Stimulated activated naive CD4-positive, alpha-beta T cell (primary cell): ENCODE measurements around the gene SHOX.
"Not testable (repeated sequence)": the region's sequence is repeated elsewhere in the genome, so short reads cannot be mapped to it uniquely, and the experiment has no call there.

Experiments
- DNase-seq, 6 experiments: peaks; one replicate each; lab custom pipeline; 2025; lab: John Stamatoyannopoulos, UW

Gene SHOX

GRCh38 chrX:637660-638481 lies 7.3 kb downstream of the SHOX start:
- no peak for DNase-seq

- no peak for DNase-seq
Observed at GRCh38 chrX:638482-639131, 8.0 kb downstream of the SHOX start.

DNA sequence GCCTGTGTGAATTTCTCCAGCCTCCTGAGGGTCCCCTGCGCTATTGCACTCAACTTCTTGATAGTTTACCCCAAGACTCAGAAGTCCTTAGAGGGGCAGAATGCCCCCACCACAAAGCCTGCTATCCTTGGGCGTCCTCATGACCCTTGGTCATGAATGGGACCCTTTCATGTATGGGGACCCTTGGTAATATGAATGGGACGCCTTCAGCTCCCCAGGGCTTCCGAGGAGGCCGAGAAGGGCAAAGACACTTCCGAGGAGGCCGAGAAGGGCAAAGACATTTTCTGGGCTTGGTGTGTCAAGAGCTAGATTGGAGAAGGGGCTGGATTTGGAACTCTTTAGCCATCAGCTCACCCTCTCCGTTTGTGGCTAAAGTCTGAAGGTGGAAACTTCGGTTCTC lies 8.6 kb downstream of the SHOX start:
- DNase-seq, result no peak

DNA sequence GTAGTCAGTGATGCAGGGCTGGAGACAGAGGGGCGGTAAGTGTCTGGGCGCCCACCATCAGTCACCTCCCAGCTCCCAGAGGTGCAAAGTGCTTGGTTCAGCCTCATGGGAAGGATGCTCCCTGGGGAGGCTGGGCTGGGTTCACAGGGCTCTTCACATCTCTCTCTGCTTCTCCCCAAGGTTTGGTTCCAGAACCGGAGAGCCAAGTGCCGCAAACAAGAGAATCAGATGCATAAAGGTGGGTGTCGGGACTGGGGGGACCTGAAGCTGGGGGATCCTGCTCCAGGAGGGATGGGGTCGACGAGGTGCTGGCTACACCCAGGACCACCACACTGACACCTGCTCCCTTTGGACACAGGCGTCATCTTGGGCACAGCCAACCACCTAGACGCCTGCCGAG lies 10.1 kb downstream of the SHOX start:
- no peak for DNase-seq

- no peak for DNase-seq
Observed at GRCh38 chrX:641671-642435, 11.3 kb downstream of the SHOX start.

DNA sequence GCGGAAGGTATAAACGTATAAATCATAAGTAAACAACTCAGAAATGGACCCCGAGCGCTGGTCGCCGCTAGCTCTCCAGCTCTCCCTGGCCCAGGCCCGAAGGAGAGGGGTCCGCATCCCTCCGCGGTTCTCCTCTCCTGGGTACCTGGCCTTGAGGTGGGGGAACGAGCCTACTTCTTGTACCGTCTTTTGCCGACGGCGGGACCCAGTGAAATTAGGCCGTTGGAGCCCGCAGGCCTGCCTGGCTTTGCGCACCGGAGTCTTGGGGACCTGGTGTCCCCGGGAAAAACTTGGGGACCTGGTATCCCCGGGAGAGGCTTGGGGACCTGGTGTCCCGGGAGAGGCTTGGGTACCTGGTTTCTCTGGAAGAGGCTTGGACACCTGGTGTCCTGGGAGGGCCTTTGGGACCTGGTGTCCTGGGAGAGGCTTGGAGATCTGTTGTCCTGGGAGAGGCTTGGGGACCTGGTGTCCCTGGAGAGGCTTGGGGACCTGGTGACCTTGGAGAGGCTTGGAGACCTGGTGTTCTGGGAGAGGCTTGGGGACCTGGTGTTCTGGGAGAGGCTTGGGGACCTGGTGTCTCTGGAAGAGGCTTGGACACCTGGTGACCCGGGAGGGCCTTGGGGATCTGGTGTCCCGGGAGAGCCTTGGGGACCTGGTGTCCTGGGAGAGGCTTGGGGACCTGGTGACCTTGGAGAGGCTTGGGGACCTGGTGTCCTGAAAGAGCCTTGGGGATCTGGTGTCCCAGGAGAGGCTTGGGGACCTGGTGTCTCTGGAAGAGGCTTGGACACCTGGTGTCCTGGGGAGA lies 12.0 kb downstream of the SHOX start:
- no peak for DNase-seq

DNA sequence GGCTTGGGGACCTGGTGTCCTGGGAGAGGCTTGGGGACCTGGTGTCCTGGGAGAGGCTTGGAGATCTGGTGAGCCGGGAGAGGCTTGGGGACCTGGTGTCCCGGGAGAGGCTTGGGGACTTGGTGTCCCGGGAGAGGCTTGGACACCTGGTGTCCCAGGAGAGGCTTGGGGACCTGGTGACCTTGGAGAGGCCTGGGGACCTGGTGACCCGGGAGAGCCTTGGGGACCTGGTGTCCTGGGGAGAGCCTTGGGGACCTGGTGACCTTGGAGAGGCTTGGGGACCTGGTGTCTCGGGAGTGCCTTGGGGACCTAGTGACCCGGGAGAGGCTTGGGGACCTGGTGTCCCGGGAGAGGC lies 12.6 kb downstream of the SHOX start:
- DNase-seq, result no peak

- no peak for DNase-seq
Observed at GRCh38 chrX:643911-644303, 13.3 kb downstream of the SHOX start.

DNA sequence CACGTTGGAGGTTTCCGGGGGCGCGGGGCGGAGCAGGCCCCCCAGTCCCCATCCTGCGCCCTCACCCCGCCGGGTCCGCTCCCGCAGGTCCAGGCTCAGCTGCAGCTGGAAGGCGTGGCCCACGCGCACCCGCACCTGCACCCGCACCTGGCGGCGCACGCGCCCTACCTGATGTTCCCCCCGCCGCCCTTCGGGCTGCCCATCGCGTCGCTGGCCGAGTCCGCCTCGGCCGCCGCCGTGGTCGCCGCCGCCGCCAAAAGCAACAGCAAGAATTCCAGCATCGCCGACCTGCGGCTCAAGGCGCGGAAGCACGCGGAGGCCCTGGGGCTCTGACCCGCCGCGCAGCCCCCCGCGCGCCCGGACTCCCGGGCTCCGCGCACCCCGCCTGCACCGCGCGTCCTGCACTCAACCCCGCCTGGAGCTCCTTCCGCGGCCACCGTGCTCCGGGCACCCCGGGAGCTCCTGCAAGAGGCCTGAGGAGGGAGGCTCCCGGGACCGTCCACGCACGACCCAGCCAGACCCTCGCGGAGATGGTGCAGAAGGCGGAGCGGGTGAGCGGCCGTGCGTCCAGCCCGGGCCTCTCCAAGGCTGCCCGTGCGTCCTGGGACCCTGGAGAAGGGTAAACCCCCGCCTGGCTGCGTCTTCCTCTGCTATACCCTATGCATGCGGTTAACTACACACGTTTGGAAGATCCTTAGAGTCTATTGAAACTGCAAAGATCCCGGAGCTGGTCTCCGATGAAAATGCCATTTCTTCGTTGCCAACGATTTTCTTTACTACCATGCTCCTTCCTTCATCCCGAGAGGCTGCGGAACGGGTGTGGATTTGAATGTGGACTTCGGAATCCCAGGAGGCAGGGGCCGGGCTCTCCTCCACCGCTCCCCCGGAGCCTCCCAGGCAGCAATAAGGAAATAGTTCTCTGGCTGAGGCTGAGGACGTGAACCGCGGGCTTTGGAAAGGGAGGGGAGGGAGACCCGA lies 14.0 kb downstream of the SHOX start:
- DNase-seq, result no peak

DNA sequence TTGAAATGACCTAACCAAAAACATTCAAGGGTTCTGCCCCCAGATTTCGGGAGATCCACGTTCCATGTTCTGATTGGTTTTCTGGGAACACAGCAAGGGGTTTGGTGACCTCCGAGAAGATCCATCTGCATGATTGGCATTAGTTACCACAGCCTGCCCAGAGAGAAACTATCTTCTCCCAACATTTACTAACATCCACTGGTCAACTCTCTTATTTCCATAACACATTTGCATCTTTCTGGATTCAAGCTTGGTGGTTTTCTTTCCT lies 15.6 kb downstream of the SHOX start:
- DNase-seq, result no peak

GRCh38 chrX:646796-647195 lies 16.2 kb downstream of the SHOX start:
- DNase-seq, result no peak

DNA sequence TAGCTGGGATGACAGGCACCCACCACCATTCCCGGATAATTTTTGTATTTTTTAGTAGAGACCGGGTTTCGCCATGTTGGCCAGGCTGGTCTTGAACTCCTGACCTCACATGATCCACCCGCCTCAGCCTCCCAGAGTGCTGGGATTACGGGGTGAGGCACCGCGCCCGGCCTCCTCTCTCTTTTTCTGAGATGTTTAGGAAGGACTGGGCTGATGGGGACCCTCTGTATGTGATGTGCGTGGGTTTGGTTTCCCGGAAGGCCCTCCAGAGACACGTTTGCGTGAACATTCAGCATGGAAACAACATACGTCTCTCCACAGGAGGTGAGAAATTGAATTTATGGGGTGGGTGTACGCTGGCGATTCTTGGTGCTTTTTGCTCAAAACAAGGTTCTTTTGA lies 18.6 kb downstream of the SHOX start:
- no peak for DNase-seq

DNA sequence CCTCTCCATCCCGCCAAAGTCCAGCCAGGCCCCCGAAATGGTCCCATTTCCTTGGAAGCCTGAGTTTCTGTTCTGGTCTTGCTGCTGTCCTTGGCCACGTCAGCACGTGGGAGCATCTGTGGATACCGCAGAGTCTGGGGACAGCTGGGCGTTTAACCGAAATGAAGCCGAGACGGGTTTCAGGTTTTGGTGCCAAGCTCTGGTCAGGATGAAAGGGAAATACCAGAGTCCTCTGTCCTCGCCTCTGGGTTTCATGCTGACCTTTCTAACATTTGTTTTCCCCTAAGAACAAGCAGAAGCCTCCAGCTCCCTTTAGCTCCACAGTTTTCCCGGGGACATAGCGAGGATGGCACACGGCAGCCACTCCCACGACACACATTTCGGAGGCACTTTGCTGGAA lies 19.7 kb downstream of the SHOX start:
- DNase-seq, result no peak

DNA sequence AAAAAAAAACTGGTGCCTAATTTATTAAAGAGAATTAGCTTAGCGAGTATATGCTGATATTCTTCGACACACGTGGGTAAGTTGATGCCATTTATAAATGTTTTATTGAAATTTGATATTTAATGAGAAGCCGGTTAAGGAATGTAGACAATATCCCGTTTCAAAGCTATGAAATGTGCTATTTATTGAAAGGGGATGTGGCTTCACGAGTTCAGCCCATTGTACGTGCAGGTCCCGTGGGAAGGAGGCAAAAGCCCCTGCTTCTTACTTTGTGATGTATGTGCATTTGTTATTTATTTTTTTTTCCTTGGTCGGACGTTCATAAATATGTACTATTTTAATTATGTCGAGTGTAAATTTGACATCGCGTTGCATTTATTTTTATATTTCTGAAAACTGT lies 20.2 kb downstream of the SHOX start:
- DNase-seq, result no peak

- not testable (repeated sequence) for DNase-seq
Observed at GRCh38 chrX:651922-652321, 21.3 kb downstream of the SHOX start.

DNA sequence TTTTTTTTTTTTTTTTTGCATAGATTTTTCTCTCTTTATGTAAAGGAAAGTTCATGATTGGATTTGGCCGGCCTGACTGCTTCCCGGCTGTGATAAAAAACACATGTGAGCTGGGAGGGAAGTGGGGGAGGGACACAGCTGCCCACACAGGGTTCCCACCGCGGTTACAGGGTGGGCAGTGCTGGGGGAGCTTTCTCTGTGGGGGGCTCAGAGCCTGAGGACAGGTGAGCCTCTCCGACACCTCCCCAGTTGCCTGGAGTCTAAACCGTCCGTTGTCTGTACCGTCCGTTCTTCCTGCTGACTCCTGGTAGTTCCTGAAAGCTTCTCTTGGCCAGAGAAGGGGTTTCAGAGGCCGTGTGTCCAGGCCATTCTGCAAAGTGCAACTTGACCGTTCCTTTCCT lies 21.8 kb downstream of the SHOX start:
- no peak for DNase-seq

- DNase-seq, result no peak
Observed at GRCh38 chrX:653306-653705, 22.7 kb downstream of the SHOX start.

- DNase-seq, result no peak
Observed at GRCh38 chrX:661154-661553, 30.6 kb downstream of the SHOX start.

DNA sequence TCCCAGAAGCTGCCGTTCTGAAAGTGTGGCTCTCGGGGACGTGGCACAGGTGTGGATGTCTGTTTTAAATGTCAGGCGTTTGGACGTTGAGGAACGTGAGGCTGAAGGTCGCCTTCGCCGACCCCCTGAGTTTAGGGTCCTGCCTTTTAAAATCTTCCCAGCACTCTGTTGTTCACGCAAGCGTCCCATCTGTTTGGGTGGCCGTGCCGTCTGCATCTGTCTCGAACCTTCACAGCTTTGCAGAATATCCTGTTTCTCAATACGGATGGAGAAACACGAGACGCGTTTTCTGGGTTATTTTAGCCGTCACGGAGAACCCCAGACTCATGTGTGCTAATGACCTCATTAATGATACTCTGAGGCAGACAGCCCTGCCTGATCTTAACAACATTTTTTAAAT lies 31.5 kb downstream of the SHOX start:
- no peak for DNase-seq

- no peak for DNase-seq
Observed at GRCh38 chrX:663841-664240, 33.2 kb downstream of the SHOX start.
